HEK293 (cell line): ENCODE data around the gene PTPN18.

Source experiments
- CTCF ChIA-PET: fragments of 350-600 bp; formaldehyde crosslinking; extraction: SDS; loops from one replicate; lab custom pipeline; 2021; ENCODE audit warnings: antibody characterized with exemption; lab: Yijun Ruan, JAX
- POLR2A ChIA-PET: fragments of 300-600 bp; formaldehyde crosslinking; extraction: SDS; loops from one replicate; lab custom pipeline; 2020; ENCODE audit warnings: antibody characterized with exemption, inconsistent platforms; lab: Yijun Ruan, JAX
- H3K27ac ChIP-seq: fragments of 200-500 bp; sonication (Bioruptor generic); 2 replicates; pipeline ENCODE4 v1.5.1; 2014; ENCODE audit warnings: low read depth, low read length, control low read depth, inconsistent platforms; ENCODE audit errors: extremely low read depth
- H3K36me3 ChIP-seq, 2 experiments: fragments of 200-500 bp in 1 of 2; sonication (Bioruptor generic) in 1 of 2; 1 replicate in 1 of 2; 2 replicates in 1 of 2; pipeline ENCODE4 v1.5.1; 2014 to 2017; ENCODE audit warnings: inconsistent platforms in 2 of 2, low read length in 2 of 2; ENCODE audit not compliant: control insufficient read depth in 2 of 2, insufficient read depth in 1 of 2
- H3K4me1 ChIP-seq: fragments of 200-500 bp; sonication (Bioruptor generic); 2 replicates; pipeline ENCODE4 v1.5.1; 2014; ENCODE audit warnings: mild to moderate bottlenecking, low read length, inconsistent platforms; ENCODE audit not compliant: control insufficient read depth, insufficient read depth
- H3K4me3 ChIP-seq: 2 replicates; pipeline ENCODE4 v1.5.1; 2011; ENCODE audit warnings: low read depth, mild to moderate bottlenecking, control low read depth, low read length, moderate library complexity
- H3K9me3 ChIP-seq: fragments of 200-500 bp; sonication (Bioruptor generic); 2 replicates; pipeline ENCODE4 v1.5.1; 2014; ENCODE audit warnings: low read depth, low read length, inconsistent platforms; ENCODE audit not compliant: control insufficient read depth, insufficient read depth
- CTCF ChIP-seq: fragments of 450-650 bp; formaldehyde crosslinking; IDR thresholded peaks from 2 replicates; pipeline ENCODE4 v1.5.1; 2016; ENCODE audit warnings: missing biosample characterization, missing genetic modification characterization
- GLI4 ChIP-seq: fragments of 450-650 bp; formaldehyde crosslinking; IDR thresholded peaks from 2 replicates; pipeline ENCODE4 v1.5.1; 2016; ENCODE audit warnings: missing biosample characterization, missing genetic modification characterization
- KLF16 ChIP-seq: fragments of 450-650 bp; formaldehyde crosslinking; IDR thresholded peaks from 2 replicates; pipeline ENCODE4 v1.5.1; 2017; ENCODE audit warnings: missing biosample characterization, missing genetic modification characterization
- SP7 ChIP-seq: fragments of 450-650 bp; formaldehyde crosslinking; IDR thresholded peaks from 2 replicates; pipeline ENCODE4 v1.5.1; 2016; ENCODE audit warnings: missing biosample characterization, missing genetic modification characterization
- ZBTB1 ChIP-seq: fragments of 450-650 bp; formaldehyde crosslinking; IDR thresholded peaks from 2 replicates; pipeline ENCODE4 v1.5.1; 2016; ENCODE audit warnings: missing biosample characterization, missing genetic modification characterization
- ZBTB21 ChIP-seq: fragments of 450-650 bp; formaldehyde crosslinking; IDR thresholded peaks from 2 replicates; pipeline ENCODE4 v1.5.1; 2017; ENCODE audit warnings: missing biosample characterization, missing genetic modification characterization
- ZEB2 ChIP-seq: fragments of 450-650 bp; formaldehyde crosslinking; IDR thresholded peaks from 2 replicates; pipeline ENCODE4 v1.5.1; 2016; ENCODE audit warnings: missing biosample characterization, missing genetic modification characterization
- ZIC2 ChIP-seq: fragments of 450-650 bp; formaldehyde crosslinking; IDR thresholded peaks from 2 replicates; pipeline ENCODE4 v1.5.1; 2016; ENCODE audit warnings: missing biosample characterization, missing genetic modification characterization
- ZNF133 ChIP-seq: fragments of 450-650 bp; formaldehyde crosslinking; IDR thresholded peaks from 2 replicates; pipeline ENCODE4 v1.5.1; 2016; ENCODE audit warnings: missing biosample characterization, missing genetic modification characterization
- ZNF169 ChIP-seq: fragments of 450-650 bp; formaldehyde crosslinking; IDR thresholded peaks from 2 replicates; pipeline ENCODE4 v1.5.1; 2016; ENCODE audit warnings: missing biosample characterization, missing genetic modification characterization
- ZNF174 ChIP-seq: fragments of 450-650 bp; formaldehyde crosslinking; IDR thresholded peaks from 2 replicates; pipeline ENCODE4 v1.5.0; 2017; ENCODE audit warnings: missing biosample characterization, mild to moderate bottlenecking, missing genetic modification characterization
- ZNF184 ChIP-seq: fragments of 450-650 bp; IDR thresholded peaks from 2 replicates; pipeline ENCODE4 v1.5.1; 2018; ENCODE audit warnings: missing biosample characterization, mild to moderate bottlenecking, missing genetic modification characterization
- ZNF366 ChIP-seq: fragments of 450-650 bp; formaldehyde crosslinking; conservative IDR thresholded peaks from 2 replicates; pipeline ENCODE4 v1.5.1; 2016; ENCODE audit warnings: missing biosample characterization, missing genetic modification characterization
- ZNF391 ChIP-seq: fragments of 450-650 bp; formaldehyde crosslinking; IDR thresholded peaks from 2 replicates; pipeline ENCODE4 v1.5.1; 2016; ENCODE audit warnings: low read depth, missing biosample characterization, missing genetic modification characterization, borderline replicate concordance
- ZNF518A ChIP-seq: fragments of 450-650 bp; formaldehyde crosslinking; conservative IDR thresholded peaks from 2 replicates; pipeline ENCODE4 v1.5.1; 2016; ENCODE audit warnings: low read depth, missing biosample characterization, missing genetic modification characterization
- ZNF645 ChIP-seq: fragments of 450-650 bp; formaldehyde crosslinking; IDR thresholded peaks from 2 replicates; pipeline ENCODE4; 2016; ENCODE audit warnings: missing biosample characterization, missing genetic modification characterization
- ZNF768 ChIP-seq: fragments of 450-650 bp; formaldehyde crosslinking; IDR thresholded peaks from 2 replicates; pipeline ENCODE4 v1.5.1; 2018; ENCODE audit warnings: missing biosample characterization, mild to moderate bottlenecking, missing genetic modification characterization
- ZNF837 ChIP-seq: fragments of 450-650 bp; formaldehyde crosslinking; IDR thresholded peaks from 2 replicates; pipeline ENCODE4 v1.5.1; 2016; ENCODE audit warnings: missing biosample characterization, missing genetic modification characterization

PTPN18 gene

GRCh38 chr2:130365963-130366362 is 10.1 kb downstream of the PTPN18 start:
- H3K4me3 ChIP-seq = no peak overlapping the region
- TF ChIP-seq SP7 (no peak), ZBTB21 (no peak), ZNF184 (tag by site-specific recombination) (no peak), ZNF645 (tag by site-specific recombination) (no peak), ZNF169 (tag by site-specific recombination) (no peak)
- H3K36me3 ChIP-seq = peaks cover 0 to 10% of the 10 kb centered on the region in 2 experiments; a peak in 2 of 3 replicates
- H3K4me1 ChIP-seq = no peaks in the 10 kb centered on the region
- H3K27ac ChIP-seq = no peak overlapping the region
- POLR2A ChIA-PET = no interaction called here
- CTCF ChIA-PET = no interaction called here
- no peaks in the 10 kb centered on the region for H3K9me3 ChIP-seq

- H3K27ac ChIP-seq = no peak overlapping the region
- TF ChIP-seq ZBTB1 (tag by site-specific recombination) (no peak), ZNF133 (tag by site-specific recombination) (no peak), GLI4 (no peak), ZNF768 (tag by site-specific recombination) (no peak), ZIC2 (tag by site-specific recombination) (no peak), ZNF366 (tag by site-specific recombination) (no peak), CTCF (no peak), ZNF391 (no peak), ZEB2 (tag by site-specific recombination) (no peak), ZNF837 (tag by site-specific recombination) (no peak), ZNF174 (tag by site-specific recombination) (no peak), ZNF518A (tag by site-specific recombination) (no peak), KLF16 (no peak)
- H3K36me3 ChIP-seq = peaks cover 0 to 14% of the 10 kb centered on the region in 2 experiments; a peak in 2 of 3 replicates
- POLR2A ChIA-PET = no interaction called here
- H3K4me1 ChIP-seq = 0 out of 2 replicates have a peak, but pooled peaks cover 1% of the 10 kb centered on the region
- H3K9me3 ChIP-seq = no peaks in the 10 kb centered on the region
- no peak overlapping the region for H3K4me3 ChIP-seq
- CTCF ChIA-PET = interaction anchor here (0.6 to 0.9 kb wide), 2 partner anchors 11 to 14 kb away, joined by 3 read pairs; partner anchors contain the start of gene PTPN18
Observed at GRCh38 chr2:130366720-130367119, 10.9 kb downstream of the PTPN18 start.
